Keratinocyte (primary cell): ENCODE results near the gene GNPTAB.

Source experiments
- EZH2 ChIP-seq: IDR thresholded peaks from one replicate; pipeline ENCODE4 v1.6.1; 2012; ENCODE audit warnings: inconsistent platforms, mild to moderate bottlenecking, low read length, moderate library complexity
- TF ChIP-seq, protein P1 (sequence below), 3 experiments: IDR thresholded peaks in 1 of 3; conservative IDR thresholded peaks in 1 of 3; optimal IDR thresholded peaks in 1 of 3; 2 replicates in 2 of 3; 3 replicates in 1 of 3; pipeline versions ENCODE3 to v1.5.1; 2011; ENCODE audit warnings: low read length in 3 of 3, mild to moderate bottlenecking in 3 of 3, moderate library complexity in 2 of 3, control low read depth in 1 of 3, inconsistent platforms in 1 of 3; ENCODE audit not compliant: insufficient read depth in 2 of 3; ENCODE audit errors: extremely low read depth in 1 of 3

DNA sequence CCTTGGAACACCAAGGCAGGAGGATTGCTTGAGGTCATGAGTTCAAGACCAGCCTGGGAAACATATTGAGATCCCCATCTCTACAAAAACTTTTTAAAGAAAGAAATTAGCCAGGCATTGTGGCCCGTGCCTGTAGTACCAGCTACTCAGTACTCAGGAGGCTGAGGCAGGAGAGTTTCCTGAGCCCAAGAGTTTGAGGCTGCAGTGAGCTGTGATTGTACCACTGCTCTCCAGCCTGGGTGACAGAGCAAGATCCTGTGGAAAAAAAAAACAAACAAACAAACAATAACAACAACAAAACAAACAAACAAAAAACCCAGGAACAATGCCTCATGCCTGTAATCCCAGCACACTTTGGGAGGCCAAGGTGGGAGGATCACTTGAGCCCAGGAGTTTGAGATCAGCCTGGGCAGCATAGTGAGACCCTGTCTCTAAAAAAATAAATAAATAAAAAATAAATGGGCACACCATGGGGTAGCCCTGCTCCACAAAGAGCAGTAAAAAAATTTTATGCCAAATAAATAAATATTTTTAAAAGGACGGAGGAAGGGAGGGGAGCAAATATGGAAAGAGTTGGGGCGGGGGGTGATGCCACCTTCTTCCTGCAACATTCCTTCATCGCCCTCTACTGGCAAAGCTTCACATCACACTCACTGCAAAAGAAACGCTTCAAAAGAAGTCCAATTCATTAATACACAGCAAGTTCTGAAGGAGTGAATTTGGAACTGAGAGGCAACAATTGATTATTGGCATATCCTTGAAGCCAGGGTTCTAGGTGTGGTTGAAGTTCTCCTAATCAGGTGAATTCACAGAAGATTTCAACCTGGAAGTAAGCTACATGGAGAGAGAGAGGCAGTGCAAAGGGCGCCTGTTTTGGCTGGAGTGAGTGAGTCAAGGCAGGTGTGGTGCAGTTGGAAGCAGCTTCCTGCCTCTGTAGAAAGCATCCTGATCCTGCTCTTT is 8.8 kb upstream of the GNPTAB start:
- no peak for TF ChIP-seq EZH2
- TF ChIP-seq, protein P1, sequence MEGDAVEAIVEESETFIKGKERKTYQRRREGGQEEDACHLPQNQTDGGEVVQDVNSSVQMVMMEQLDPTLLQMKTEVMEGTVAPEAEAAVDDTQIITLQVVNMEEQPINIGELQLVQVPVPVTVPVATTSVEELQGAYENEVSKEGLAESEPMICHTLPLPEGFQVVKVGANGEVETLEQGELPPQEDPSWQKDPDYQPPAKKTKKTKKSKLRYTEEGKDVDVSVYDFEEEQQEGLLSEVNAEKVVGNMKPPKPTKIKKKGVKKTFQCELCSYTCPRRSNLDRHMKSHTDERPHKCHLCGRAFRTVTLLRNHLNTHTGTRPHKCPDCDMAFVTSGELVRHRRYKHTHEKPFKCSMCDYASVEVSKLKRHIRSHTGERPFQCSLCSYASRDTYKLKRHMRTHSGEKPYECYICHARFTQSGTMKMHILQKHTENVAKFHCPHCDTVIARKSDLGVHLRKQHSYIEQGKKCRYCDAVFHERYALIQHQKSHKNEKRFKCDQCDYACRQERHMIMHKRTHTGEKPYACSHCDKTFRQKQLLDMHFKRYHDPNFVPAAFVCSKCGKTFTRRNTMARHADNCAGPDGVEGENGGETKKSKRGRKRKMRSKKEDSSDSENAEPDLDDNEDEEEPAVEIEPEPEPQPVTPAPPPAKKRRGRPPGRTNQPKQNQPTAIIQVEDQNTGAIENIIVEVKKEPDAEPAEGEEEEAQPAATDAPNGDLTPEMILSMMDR (optimal IDR thresholded peaks at IDR 0.05 in 1 of 3, IDR thresholded peaks at IDR 0.05 in 1 of 3, conservative IDR thresholded peaks at IDR 0.05 in 1 of 3; ENCODE audit: extremely low read depth in 1 of 3, insufficient read depth in 2 of 3, low read length in 3 of 3) = peak; percentile 74 to 84 (median 82)
